PC-3 (cell line): ENCODE data around the gene C6orf89. TPM values are rescaled to one million over a fixed set of nuclear protein-coding genes. Genes with fewer than 3 reads are reported as not detected.

ENCODE experiments used
- ATAC-seq: fragments of 200-7000 bp; cut with Tn5 transposase; 2 replicates; pipeline ENCODE4 v1.9.1; 2020; ENCODE audit warnings: mild to moderate bottlenecking, moderate library complexity
- BruUV-seq: library from RNA; stranded (reverse); fragments of 400-500 nt; replicated peaks from 2 replicates; lab custom pipeline; 2021; lab: Mats Ljungman, UMichigan
- CTCF ChIA-PET: fragments of 300-600 bp; sonication (Branson Sonifier 250); formaldehyde crosslinking; loops from one replicate; lab custom pipeline; 2022; ENCODE audit warnings: antibody characterized with exemption; lab: Charles Lee
- POLR2A ChIA-PET: fragments of 300-600 bp; sonication (Branson Sonifier 250); formaldehyde crosslinking; loops from one replicate; lab custom pipeline; 2022; ENCODE audit warnings: antibody characterized with exemption; ENCODE audit not compliant: unreplicated experiment; lab: Charles Lee
- DNase-seq: peaks from one replicate; pipeline ENCODE4 v3.0.0-alpha.2; 2015
- H2AFZ ChIP-seq: fragments of 300-600 bp; sonication (generic); 2 replicates; pipeline ENCODE4 v1.6.0; 2016; ENCODE audit warnings: antibody characterized with exemption, low read length
- H3F3A ChIP-seq: fragments of 300-600 bp; sonication (generic); one replicate; pipeline ENCODE4 v1.6.0; 2017; ENCODE audit warnings: antibody characterized with exemption, low read length, control low read depth, mild to moderate bottlenecking; ENCODE audit not compliant: unreplicated experiment
- H3K27ac ChIP-seq: fragments of 300-600 bp; sonication (generic); 2 replicates; pipeline ENCODE4 v1.5.1; 2016; ENCODE audit warnings: mild to moderate bottlenecking, low read length
- H3K27me3 ChIP-seq: fragments of 300-600 bp; sonication (generic); 2 replicates; pipeline ENCODE4 v1.6.1; 2016; ENCODE audit warnings: low read length, mixed read lengths
- H3K36me3 ChIP-seq: fragments of 300-600 bp; sonication (generic); 2 replicates; pipeline ENCODE4 v1.6.1; 2016; ENCODE audit warnings: low read depth, mixed run types, low read length, mixed read lengths
- H3K4me1 ChIP-seq: fragments of 300-600 bp; sonication (generic); 2 replicates; pipeline ENCODE4 v1.5.1; 2016; ENCODE audit warnings: low read length; ENCODE audit not compliant: insufficient read depth
- H3K4me2 ChIP-seq: fragments of 300-600 bp; sonication (generic); 2 replicates; pipeline ENCODE4 v1.6.0; 2016; ENCODE audit warnings: low read length
- H3K4me3 ChIP-seq: fragments of 300-600 bp; sonication (generic); 2 replicates; pipeline ENCODE4 v1.5.1; 2016; ENCODE audit warnings: mild to moderate bottlenecking, low read length, mixed read lengths
- H3K79me2 ChIP-seq: fragments of 300-600 bp; sonication (generic); 2 replicates; pipeline ENCODE4 v1.6.1; 2017; ENCODE audit warnings: low read length, mixed read lengths
- H3K9ac ChIP-seq: fragments of 300-600 bp; sonication (generic); 2 replicates; pipeline ENCODE4 v1.6.0; 2016; ENCODE audit warnings: mild to moderate bottlenecking, low read length
- H3K9me2 ChIP-seq: fragments of 300-600 bp; sonication (generic); replicated peaks from 2 replicates; pipeline ENCODE4 v1.6.1; 2016; ENCODE audit warnings: mixed run types, low read length, mixed read lengths
- H3K9me3 ChIP-seq: fragments of 300-600 bp; sonication (generic); 2 replicates; pipeline ENCODE4 v1.6.1; 2016; ENCODE audit warnings: low read length, mixed read lengths
- H4K20me1 ChIP-seq: fragments of 300-600 bp; sonication (generic); 2 replicates; pipeline ENCODE4 v1.6.1; 2016; ENCODE audit warnings: low read length, mixed read lengths
- CTCF ChIP-seq: fragments of 300-600 bp; sonication (generic); conservative IDR thresholded peaks from 2 replicates; pipeline ENCODE4 v1.5.1; 2017; ENCODE audit warnings: antibody characterized with exemption, low read depth, mild to moderate bottlenecking, low read length
- EZH2 ChIP-seq: fragments of 300-600 bp; sonication (generic); IDR thresholded peaks from one replicate; pipeline ENCODE4 v1.6.1; 2017; ENCODE audit warnings: antibody characterized with exemption, mild to moderate bottlenecking, low read length; ENCODE audit not compliant: unreplicated experiment
- EZH2phosphoT487 ChIP-seq: fragments of 300-600 bp; sonication (generic); IDR thresholded peaks from 2 replicates; pipeline ENCODE4 v1.6.1; 2018; ENCODE audit warnings: mild to moderate bottlenecking, antibody characterized with exemption, low read length, borderline replicate concordance
- intact Hi-C: fragments of 100-400 bp; cut with micrococcal nuclease; formaldehyde crosslinking; loops from 2 replicates; pipeline ENCODE4 v1.9.0; 2023
- total RNA-seq: library from RNA; depleted of rRNA; stranded (reverse); fragments of >200 nt; gene quantifications from 2 replicates; pipeline ENCODE4 v1.2.3, GENCODE V29; 2014

C6orf89 gene
- total RNA-seq, 1 experiment from 2014 or later: 27.8 TPM

- intact Hi-C loops: no loop called here
- POLR2A ChIA-PET: no interaction called here
- CTCF ChIA-PET: no interaction called here
These were observed 40.5 kb upstream of the C6orf89 start for GRCh38 chr6:36845233-36845632.

GRCh38 chr6:36847152-36847551 lies 38.6 kb upstream of the C6orf89 start:
- no peaks in the 10 kb centered on the region for H3K27me3 ChIP-seq

More at GRCh38 chr6:36845233-36845632, 40.5 kb upstream of the C6orf89 start:
- no peaks in the 10 kb centered on the region for H3K9me2 ChIP-seq
- H3K27ac ChIP-seq: no peak overlapping the region
- BruUV-seq: no TSS peak
- no peaks in the 10 kb centered on the region for H3F3A ChIP-seq
- no peaks in the 10 kb centered on the region for H4K20me1 ChIP-seq
- no peak overlapping the region for H3K4me2 ChIP-seq
- H3K9ac ChIP-seq: no peak overlapping the region
- no peaks in the 10 kb centered on the region for H3K79me2 ChIP-seq
- ATAC-seq (no peak), DNase-seq (no peak)
- no peaks in the 10 kb centered on the region for H3K9me3 ChIP-seq
- TF ChIP-seq EZH2 (no peak), EZH2phosphoT487 (no peak), CTCF (no peak)
- no peak overlapping the region for H3K4me3 ChIP-seq
- no peaks in the 10 kb centered on the region for H3K36me3 ChIP-seq
- peaks cover 6% of the 10 kb centered on the region for H3K27me3 ChIP-seq
- no peak overlapping the region for H2AFZ ChIP-seq
- H3K4me1 ChIP-seq: peaks cover 2% of the 10 kb centered on the region; the same call in 1 of the 2 replicates

More at GRCh38 chr6:36847152-36847551, 38.6 kb upstream of the C6orf89 start:
- Histone ChIP-seq H4K20me1 (no peaks in the 10 kb centered on the region), H3K4me1 (no peaks in the 10 kb centered on the region), H3K9me3 (no peaks in the 10 kb centered on the region), H3F3A (no peaks in the 10 kb centered on the region), H2AFZ (no peak overlapping the region), H3K9ac (no peak overlapping the region), H3K36me3 (no peaks in the 10 kb centered on the region), H3K4me3 (no peak overlapping the region), H3K79me2 (no peaks in the 10 kb centered on the region), H3K4me2 (no peak overlapping the region), H3K27ac (no peak overlapping the region), H3K9me2 (no peaks in the 10 kb centered on the region)
- DNase-seq: no peak
- CTCF ChIA-PET: no interaction called here
- POLR2A ChIA-PET: interaction anchor here (0.6 kb wide), 1 partner anchor 78 kb away, joined by 4 read pairs; no protein-coding TSS in a partner anchor
- ATAC-seq: no peak
- BruUV-seq: no TSS peak
- intact Hi-C loops: no loop called here
- no peak for TF ChIP-seq EZH2
- TF ChIP-seq EZH2phosphoT487: no peak
- TF ChIP-seq CTCF: no peak
